Measurements from ENCODE around the gene ARHGAP22.

Gene ARHGAP22

GRCh38 chr10:48478469-48478868 lies 126.4 kb downstream of the ARHGAP22 start:
- TF ChIP-seq POLR2AphosphoS5 (IDR thresholded peaks at IDR 0.05; ENCODE audit: low read depth, low read length) (no peak), FOXP2 (optimal IDR thresholded peaks at IDR 0.05; ENCODE audit: borderline replicate concordance, extremely low read depth, extremely low read length, insufficient read depth) (no peak), REST (IDR thresholded peaks at IDR 0.05; ENCODE audit: insufficient read depth in 1 of 2, low read depth in 2 of 2, low read length in 2 of 2) (no peak), TAF1 (IDR thresholded peaks at IDR 0.05; ENCODE audit: borderline replicate concordance, insufficient read depth, low read length) (no peak), SIN3A (IDR thresholded peaks at IDR 0.05; ENCODE audit: borderline replicate concordance, insufficient read depth, low read length) (no peak)

- TF ChIP-seq TAF1 (IDR thresholded peaks at IDR 0.05; ENCODE audit: borderline replicate concordance, insufficient read depth, low read length) (no peak), SIN3A (IDR thresholded peaks at IDR 0.05; ENCODE audit: borderline replicate concordance, insufficient read depth, low read length) (no peak), REST (IDR thresholded peaks at IDR 0.05; ENCODE audit: insufficient read depth in 1 of 2, low read depth in 2 of 2, low read length in 2 of 2) (no peak), FOXP2 (optimal IDR thresholded peaks at IDR 0.05; ENCODE audit: borderline replicate concordance, extremely low read depth, extremely low read length, insufficient read depth) (no peak), POLR2AphosphoS5 (IDR thresholded peaks at IDR 0.05; ENCODE audit: low read depth, low read length) (no peak)
These were observed 127.3 kb downstream of the ARHGAP22 start for GRCh38 chr10:48477616-48478015.

GRCh38 chr10:48477141-48477540 lies 127.7 kb downstream of the ARHGAP22 start:
- TF ChIP-seq FOXP2 (optimal IDR thresholded peaks at IDR 0.05; ENCODE audit: borderline replicate concordance, extremely low read depth, extremely low read length, insufficient read depth) (no peak), REST (IDR thresholded peaks at IDR 0.05; ENCODE audit: insufficient read depth in 1 of 2, low read depth in 2 of 2, low read length in 2 of 2) (no peak), POLR2AphosphoS5 (IDR thresholded peaks at IDR 0.05; ENCODE audit: low read depth, low read length) (no peak), TAF1 (IDR thresholded peaks at IDR 0.05; ENCODE audit: borderline replicate concordance, insufficient read depth, low read length) (no peak)

GRCh38 chr10:48476279-48476982 lies 128.4 kb downstream of the ARHGAP22 start:
- TF ChIP-seq SIN3A (IDR thresholded peaks at IDR 0.05; ENCODE audit: borderline replicate concordance, insufficient read depth, low read length) (no peak), POLR2AphosphoS5 (IDR thresholded peaks at IDR 0.05; ENCODE audit: low read depth, low read length) (no peak), REST (IDR thresholded peaks at IDR 0.05; ENCODE audit: insufficient read depth in 1 of 2, low read depth in 2 of 2, low read length in 2 of 2) (no peak), FOXP2 (optimal IDR thresholded peaks at IDR 0.05; ENCODE audit: borderline replicate concordance, extremely low read depth, extremely low read length, insufficient read depth) (no peak), TAF1 (IDR thresholded peaks at IDR 0.05; ENCODE audit: borderline replicate concordance, insufficient read depth, low read length) (no peak)

Measured in PFSK-1 (cell line).